ENCODE data around the gene PIGH. TPM values are rescaled to one million over a fixed set of nuclear protein-coding genes. Genes with fewer than 3 reads are reported as not detected.
"Not testable (repeated sequence)": the region's sequence is repeated elsewhere in the genome, so short reads cannot be mapped to it uniquely, and the experiment has no call there.

PIGH gene
- total RNA-seq, 2 donors from 2014 or later: 30.1 to 37.4 TPM

- not testable (repeated sequence) for H3K36me3 Mint-ChIP-seq; DNase-seq (ENCODE audit: low spot score); H3K27ac Mint-ChIP-seq; H3K4me3 Mint-ChIP-seq; H3K9me3 Mint-ChIP-seq; H3K27me3 Mint-ChIP-seq
- ATAC-seq: peak; percentile 48 to 62
- H3K4me1 Mint-ChIP-seq (ENCODE audit: low read depth in 2 of 2): peaks cover 10 to 12% of the 10 kb centered on the region in 2 donors
Observed at GRCh38 chr14:67626131-67626530, 26.1 kb upstream of the PIGH start.

GRCh38 chr14:67623114-67623513 lies 23.0 kb upstream of the PIGH start:
- H3K36me3 Mint-ChIP-seq: no peaks in the 10 kb centered on the region
- DNase-seq (ENCODE audit: low spot score): no peak
- H3K4me1 Mint-ChIP-seq (ENCODE audit: low read depth in 2 of 2): peaks cover 28 to 33% of the 10 kb centered on the region in 2 donors
- peak overlapping the region in 1 of 2 donors; percentile 48 for H3K27ac Mint-ChIP-seq
- peaks cover 0 to 11% of the 10 kb centered on the region in 2 donors for H3K27me3 Mint-ChIP-seq
- ATAC-seq: no peak
- no peaks in the 10 kb centered on the region for H3K9me3 Mint-ChIP-seq
- H3K4me3 Mint-ChIP-seq: peak overlapping the region; percentile 30

GRCh38 chr14:67622675-67623074 lies 22.6 kb upstream of the PIGH start:
- Mint-ChIP-seq H3K27ac (peak overlapping the region in 1 of 2 donors; percentile 48), H3K36me3 (no peaks in the 10 kb centered on the region), H3K4me1 (ENCODE audit: low read depth in 2 of 2) (peaks cover 28 to 33% of the 10 kb centered on the region in 2 donors), H3K9me3 (no peaks in the 10 kb centered on the region), H3K27me3 (peaks cover 0 to 11% of the 10 kb centered on the region in 2 donors), H3K4me3 (peak overlapping the region; percentile 30)
- no peak for DNase-seq (ENCODE audit: low spot score)
- ATAC-seq: no peak

- Mint-ChIP-seq H3K4me1 (ENCODE audit: low read depth in 2 of 2) (peaks cover 28 to 33% of the 10 kb centered on the region in 2 donors), H3K27ac (peak overlapping the region in 1 of 2 donors; percentile 90), H3K27me3 (peaks cover 0 to 11% of the 10 kb centered on the region in 2 donors), H3K9me3 (no peaks in the 10 kb centered on the region), H3K36me3 (no peaks in the 10 kb centered on the region), H3K4me3 (peak overlapping the region; percentile 88)
- no peak for ATAC-seq
- no peak for DNase-seq (ENCODE audit: low spot score)
Observed at GRCh38 chr14:67620217-67620785, 20.2 kb upstream of the PIGH start.

DNA sequence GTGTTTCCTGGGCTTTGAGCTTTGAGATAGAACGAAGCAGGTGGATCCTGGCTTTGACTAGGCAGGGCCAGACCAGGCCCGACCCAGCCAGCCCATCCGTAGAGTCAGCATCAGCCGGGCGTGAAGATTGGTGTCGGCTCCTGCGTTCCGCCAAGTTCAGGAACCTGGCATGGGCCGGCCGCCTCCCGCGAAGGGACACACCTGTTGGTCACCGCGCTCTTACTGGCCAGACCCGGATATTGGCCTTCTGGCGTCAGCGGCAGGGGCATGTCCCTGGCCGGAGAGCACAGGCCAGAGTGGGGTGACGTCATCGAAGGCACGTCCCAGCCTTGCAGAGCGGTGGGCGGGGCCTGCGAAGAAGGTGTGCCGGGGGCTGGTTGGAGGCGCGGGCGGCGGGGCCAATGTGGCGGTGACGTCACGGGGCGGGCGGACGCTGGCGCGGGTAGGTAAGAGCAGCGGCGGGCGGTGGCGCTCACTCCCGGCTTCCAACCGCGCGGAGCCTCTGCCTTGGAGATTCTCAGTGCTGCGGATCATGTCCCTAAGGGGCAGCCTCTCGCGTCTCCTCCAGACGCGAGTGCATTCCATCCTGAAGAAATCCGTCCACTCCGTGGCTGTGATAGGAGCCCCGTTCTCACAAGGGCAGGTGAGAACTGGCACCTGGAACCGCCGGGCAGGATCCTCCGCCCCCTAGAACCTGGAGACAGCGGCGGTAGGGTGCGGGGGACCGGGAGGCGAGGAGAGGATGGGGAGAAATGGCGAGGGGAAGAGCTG lies 19.6 kb upstream of the PIGH start, which contains the start of gene ARG2:
Gene ARG2 (plus strand): TSS at position 475 of the 771 bp plus-strand sequence. CDS start 58 bp downstream, at position 533.
- Mint-ChIP-seq H3K4me3 (peak within 1 kb of the TSS; percentile 88), H3K4me1 (ENCODE audit: low read depth in 2 of 2) (peaks cover 28 to 33% of the 10 kb centered on the region in 2 donors), H3K36me3 (no peaks in the 10 kb centered on the region), H3K9me3 (no peaks in the 10 kb centered on the region), H3K27me3 (peaks cover 0 to 14% of the 10 kb centered on the region in 2 donors), H3K27ac (peak within 1 kb of the TSS; percentile 67 to 90)
- peak; percentile 98 for DNase-seq (ENCODE audit: low spot score)
- peak; percentile 99 for ATAC-seq

GRCh38 chr14:67618617-67619063 lies 18.6 kb upstream of the PIGH start:
- DNase-seq (ENCODE audit: low spot score) (no peak), ATAC-seq (no peak)
- Mint-ChIP-seq H3K4me1 (ENCODE audit: low read depth in 2 of 2) (peaks cover 28 to 33% of the 10 kb centered on the region in 2 donors), H3K36me3 (no peaks in the 10 kb centered on the region), H3K4me3 (peak overlapping the region; percentile 88), H3K27me3 (peaks cover 0 to 14% of the 10 kb centered on the region in 2 donors), H3K27ac (peak overlapping the region; percentile 67 to 90), H3K9me3 (no peaks in the 10 kb centered on the region)

DNA sequence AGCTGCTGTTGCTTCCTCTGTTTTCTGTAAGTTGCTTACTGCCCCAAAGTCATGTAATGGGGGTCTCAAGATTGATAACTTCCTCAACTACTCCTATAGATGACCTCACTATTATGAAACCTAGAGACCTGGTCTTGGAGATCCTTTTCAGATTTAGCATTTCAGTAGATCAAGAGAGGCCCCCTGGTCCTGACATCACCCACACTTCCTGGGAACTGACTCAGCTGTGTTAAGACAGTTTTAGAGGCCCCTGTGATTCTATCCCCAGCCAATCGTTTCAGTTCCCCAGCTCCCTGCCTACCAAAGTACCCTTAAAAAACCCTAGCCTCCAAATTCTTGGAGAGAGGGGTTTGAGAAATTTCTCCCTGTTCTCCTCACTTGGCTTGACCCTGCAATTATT lies 10.4 kb upstream of the PIGH start:
- H3K27me3 Mint-ChIP-seq: peaks cover 0 to 8% of the 10 kb centered on the region in 2 donors
- DNase-seq (ENCODE audit: low spot score): no peak
- no peaks in the 10 kb centered on the region for H3K36me3 Mint-ChIP-seq
- H3K4me1 Mint-ChIP-seq (ENCODE audit: low read depth in 2 of 2): no peaks in the 10 kb centered on the region
- no peak overlapping the region for H3K4me3 Mint-ChIP-seq
- ATAC-seq: no peak
- no peaks in the 10 kb centered on the region for H3K9me3 Mint-ChIP-seq
- H3K27ac Mint-ChIP-seq: no peak overlapping the region

DNA sequence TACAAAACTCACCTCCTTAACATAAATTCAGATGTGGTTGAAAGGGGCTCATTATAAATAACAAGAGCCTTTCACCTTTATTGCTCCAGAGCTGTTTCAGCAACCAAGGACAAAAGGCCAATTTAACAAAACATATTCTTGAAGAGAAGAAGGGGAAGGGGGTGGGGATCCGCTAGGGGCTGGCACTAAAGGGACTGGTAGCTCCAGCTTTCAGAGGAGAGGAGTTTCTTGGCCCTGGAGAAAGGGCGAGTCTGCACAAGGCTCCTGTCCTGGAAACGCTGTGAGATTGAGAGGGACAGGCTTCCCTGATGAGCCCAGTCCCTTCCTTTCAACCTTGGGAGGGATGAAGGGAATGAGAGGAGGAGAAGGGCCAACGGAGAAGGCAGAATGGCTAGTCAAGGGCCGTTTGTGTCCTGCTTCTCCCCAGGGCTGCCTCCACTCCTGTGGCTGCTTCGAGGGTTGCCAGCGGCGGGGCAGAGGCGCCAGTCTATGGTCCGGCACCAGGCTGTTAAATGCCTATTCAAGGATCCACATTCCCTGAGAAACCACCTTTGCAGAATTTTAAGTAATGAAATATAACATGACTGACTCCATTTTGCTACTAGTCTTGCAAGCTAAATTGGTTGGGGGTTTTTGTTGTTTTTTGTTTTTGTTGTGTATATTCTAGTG lies 9.7 kb upstream of the PIGH start:
- DNase-seq (ENCODE audit: low spot score) (no peak), ATAC-seq (no peak)
- no peaks in the 10 kb centered on the region for H3K36me3 Mint-ChIP-seq
- H3K27ac Mint-ChIP-seq: no peak overlapping the region
- no peaks in the 10 kb centered on the region for H3K9me3 Mint-ChIP-seq
- H3K4me1 Mint-ChIP-seq (ENCODE audit: low read depth in 2 of 2): no peaks in the 10 kb centered on the region
- H3K27me3 Mint-ChIP-seq: peaks cover 0 to 7% of the 10 kb centered on the region in 2 donors
- no peak overlapping the region for H3K4me3 Mint-ChIP-seq

DNA sequence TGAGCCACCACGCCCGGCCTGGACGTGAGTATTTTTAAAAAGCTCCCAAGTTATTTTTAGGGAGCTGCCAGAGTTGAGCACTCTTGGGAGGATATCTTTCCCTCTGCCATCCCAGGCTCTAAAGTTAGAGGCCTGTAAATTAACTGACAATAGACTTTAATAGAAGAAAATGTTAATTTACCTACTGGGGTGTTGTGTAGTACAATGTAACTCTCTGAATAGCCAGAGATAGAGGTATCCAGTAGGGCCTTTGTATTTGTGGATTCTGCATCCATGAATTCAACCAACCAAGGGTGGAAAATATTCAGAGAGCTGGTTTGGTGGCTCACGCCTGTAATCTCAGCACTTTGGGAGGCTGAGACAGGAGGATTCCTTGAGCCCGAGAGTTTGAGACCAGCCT lies 7.6 kb upstream of the PIGH start:
- Mint-ChIP-seq H3K36me3 (no peaks in the 10 kb centered on the region), H3K4me1 (ENCODE audit: low read depth in 2 of 2) (no peaks in the 10 kb centered on the region), H3K9me3 (no peaks in the 10 kb centered on the region), H3K27ac (no peak overlapping the region), H3K4me3 (no peak overlapping the region), H3K27me3 (peaks cover 0 to 6% of the 10 kb centered on the region in 2 donors)
- DNase-seq (ENCODE audit: low spot score): no peak
- ATAC-seq: no peak

DNA sequence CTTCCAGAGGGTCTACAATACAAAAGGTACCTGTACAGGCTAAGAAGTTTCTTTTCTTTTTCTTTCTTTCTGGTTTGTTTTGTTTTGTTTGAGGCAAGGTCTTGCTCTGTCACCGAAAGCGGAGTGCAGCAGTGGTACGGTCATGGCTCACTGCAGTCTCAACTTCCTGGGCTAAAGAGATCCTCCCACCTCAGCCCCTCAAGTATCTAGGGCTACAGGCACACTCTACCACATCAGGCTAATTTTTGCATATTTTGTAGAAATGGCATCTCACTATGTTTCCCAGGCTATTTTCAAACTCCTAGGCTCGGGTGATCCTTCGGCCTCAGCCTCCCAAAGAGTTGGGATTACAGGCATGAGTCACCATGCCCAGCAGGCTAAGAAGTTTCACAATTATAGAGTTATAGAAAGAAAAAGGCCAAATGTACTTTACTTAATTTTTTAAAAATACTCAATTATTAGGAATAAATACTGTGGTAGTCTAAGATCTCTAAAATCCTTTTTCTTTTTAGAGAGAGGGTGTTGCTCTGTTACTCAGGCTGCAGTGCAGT lies 3.0 kb upstream of the PIGH start:
- Mint-ChIP-seq H3K27ac (no peak overlapping the region), H3K27me3 (peaks cover 0 to 3% of the 10 kb centered on the region in 2 donors), H3K4me3 (no peak overlapping the region), H3K36me3 (no peaks in the 10 kb centered on the region), H3K9me3 (peaks cover 4% of the 10 kb centered on the region), H3K4me1 (ENCODE audit: low read depth in 2 of 2) (peaks cover 17 to 21% of the 10 kb centered on the region in 2 donors)
- DNase-seq (ENCODE audit: low spot score) (no peak), ATAC-seq (no peak)

DNA sequence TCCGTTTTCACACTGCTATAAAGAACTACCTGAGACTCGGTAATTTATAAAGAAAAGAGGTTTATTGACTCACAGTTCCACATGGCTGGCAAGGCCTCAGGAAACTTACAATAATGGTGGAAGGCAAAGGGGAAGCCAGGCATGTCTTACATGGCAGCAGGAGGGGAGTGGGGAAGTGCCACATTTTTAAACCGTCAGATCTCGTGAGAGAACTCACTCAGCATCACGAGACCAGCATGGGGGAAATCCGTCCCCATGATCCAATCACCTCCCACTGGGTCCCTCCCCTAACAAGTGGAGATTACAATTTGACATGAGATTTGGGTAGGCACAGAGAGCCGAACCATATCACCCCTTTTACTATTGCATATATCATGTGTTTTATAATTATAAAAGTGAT lies 2.0 kb upstream of the PIGH start:
- Mint-ChIP-seq H3K9me3 (peaks cover 4% of the 10 kb centered on the region), H3K27ac (no peak overlapping the region), H3K4me1 (ENCODE audit: low read depth in 2 of 2) (peaks cover 17 to 23% of the 10 kb centered on the region in 2 donors), H3K36me3 (no peaks in the 10 kb centered on the region), H3K27me3 (peaks cover 0 to 3% of the 10 kb centered on the region in 2 donors), H3K4me3 (no peak overlapping the region)
- ATAC-seq (no peak), DNase-seq (ENCODE audit: low spot score) (no peak)

- not testable (repeated sequence) for ATAC-seq; DNase-seq (ENCODE audit: low spot score); H3K9me3 Mint-ChIP-seq; H3K36me3 Mint-ChIP-seq; H3K27me3 Mint-ChIP-seq
- peak overlapping the region; percentile 69 to 97 for H3K27ac Mint-ChIP-seq
- H3K4me3 Mint-ChIP-seq: peak overlapping the region; percentile 94
- H3K4me1 Mint-ChIP-seq (ENCODE audit: low read depth in 2 of 2): peaks cover 22 to 23% of the 10 kb centered on the region in 2 donors
Observed at GRCh38 chr14:67600562-67600974, 500 bp upstream of the PIGH start.

- no peak overlapping the region for H3K27ac Mint-ChIP-seq
- DNase-seq (ENCODE audit: low spot score) (no peak), ATAC-seq (no peak)
- no peaks in the 10 kb centered on the region for H3K27me3 Mint-ChIP-seq
- H3K36me3 Mint-ChIP-seq: no peaks in the 10 kb centered on the region
- peaks cover 15 to 21% of the 10 kb centered on the region in 2 donors for H3K4me1 Mint-ChIP-seq (ENCODE audit: low read depth in 2 of 2)
- H3K9me3 Mint-ChIP-seq: no peaks in the 10 kb centered on the region
- no peak overlapping the region for H3K4me3 Mint-ChIP-seq
Observed at GRCh38 chr14:67595392-67595791, 4.7 kb downstream of the PIGH start.

All from natural killer cell treated with Interleukin-12 subunit alpha and Interleukin-12 subunit beta and Interleukin-15 and Interleukin-18, amount 100 ng/mL, for 72 hours (primary cell).